Chondrocyte (in vitro differentiated cells): Measurements from ENCODE around the gene RERE. TPM values are rescaled to one million over a fixed set of nuclear protein-coding genes. Genes with fewer than 3 reads are reported as not detected.

Experiments used
- DNase-seq: peaks from one replicate; pipeline ENCODE4 v3.0.0; 2021; ENCODE audit warnings: mixed read lengths, low spot score
- H3K27ac Mint-ChIP-seq: one replicate; pipeline ENCODE4 v1.8.0; 2021; ENCODE audit warnings: mild to moderate bottlenecking, moderate library complexity, mixed read lengths; ENCODE audit not compliant: unreplicated experiment
- H3K27me3 Mint-ChIP-seq: 2 replicates; pipeline ENCODE4 v1.8.0; 2021; ENCODE audit warnings: low read depth, mixed read lengths
- H3K36me3 Mint-ChIP-seq: 2 replicates; pipeline ENCODE4 v1.8.0; 2021; ENCODE audit warnings: low read depth, mixed read lengths
- H3K4me1 Mint-ChIP-seq: 2 replicates; pipeline ENCODE4 v1.8.0; 2021; ENCODE audit warnings: low read depth, mild to moderate bottlenecking, mixed read lengths
- H3K4me3 Mint-ChIP-seq: one replicate; pipeline ENCODE4 v1.8.0; 2021; ENCODE audit warnings: mild to moderate bottlenecking, moderate library complexity, mixed read lengths; ENCODE audit not compliant: unreplicated experiment
- H3K9me3 Mint-ChIP-seq: 2 replicates; pipeline ENCODE4 v1.8.0; 2021; ENCODE audit warnings: low read depth, mixed read lengths
- total RNA-seq: library from RNA; stranded (reverse); gene quantifications from 3 replicates; pipeline ENCODE4 v1.2.1, GENCODE V29; 2021
- TF ChIP-seq, protein P1 (sequence below): fragments of 200-600 bp; sonication (generic); IDR thresholded peaks from 2 replicates; pipeline ENCODE4 v1.5.0; 2021; ENCODE audit warnings: antibody characterized with exemption, mild to moderate bottlenecking, moderate library complexity

The RERE gene
- total RNA-seq, 1 donor from 2014 or later, result 64.9 TPM

DNA sequence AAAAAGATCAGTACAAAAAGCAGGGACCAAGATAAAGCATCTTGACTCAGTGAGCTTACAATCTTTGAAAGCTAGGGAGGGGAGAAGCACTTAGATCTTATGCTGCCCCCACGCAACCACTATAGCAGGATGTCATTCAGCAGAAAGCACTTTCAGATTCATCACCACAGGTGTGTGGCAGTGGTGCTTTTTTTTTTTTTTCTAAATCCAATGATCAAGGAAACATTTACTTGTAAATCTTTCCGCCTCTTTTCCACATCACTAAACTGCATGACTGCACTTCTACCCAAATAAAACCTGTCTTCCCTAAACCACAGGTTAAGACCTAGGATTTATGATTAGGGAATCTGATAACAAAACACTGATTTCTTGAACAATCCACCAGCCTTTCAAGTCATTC is 344.8 kb downstream of the RERE start:
- H3K27ac Mint-ChIP-seq, result no peak overlapping the region
- H3K36me3 Mint-ChIP-seq, result no peaks in the 10 kb centered on the region
- no peak overlapping the region for H3K4me3 Mint-ChIP-seq
- DNase-seq, result no peak
- peaks cover 17% of the 10 kb centered on the region for H3K4me1 Mint-ChIP-seq
- TF ChIP-seq, protein P1, sequence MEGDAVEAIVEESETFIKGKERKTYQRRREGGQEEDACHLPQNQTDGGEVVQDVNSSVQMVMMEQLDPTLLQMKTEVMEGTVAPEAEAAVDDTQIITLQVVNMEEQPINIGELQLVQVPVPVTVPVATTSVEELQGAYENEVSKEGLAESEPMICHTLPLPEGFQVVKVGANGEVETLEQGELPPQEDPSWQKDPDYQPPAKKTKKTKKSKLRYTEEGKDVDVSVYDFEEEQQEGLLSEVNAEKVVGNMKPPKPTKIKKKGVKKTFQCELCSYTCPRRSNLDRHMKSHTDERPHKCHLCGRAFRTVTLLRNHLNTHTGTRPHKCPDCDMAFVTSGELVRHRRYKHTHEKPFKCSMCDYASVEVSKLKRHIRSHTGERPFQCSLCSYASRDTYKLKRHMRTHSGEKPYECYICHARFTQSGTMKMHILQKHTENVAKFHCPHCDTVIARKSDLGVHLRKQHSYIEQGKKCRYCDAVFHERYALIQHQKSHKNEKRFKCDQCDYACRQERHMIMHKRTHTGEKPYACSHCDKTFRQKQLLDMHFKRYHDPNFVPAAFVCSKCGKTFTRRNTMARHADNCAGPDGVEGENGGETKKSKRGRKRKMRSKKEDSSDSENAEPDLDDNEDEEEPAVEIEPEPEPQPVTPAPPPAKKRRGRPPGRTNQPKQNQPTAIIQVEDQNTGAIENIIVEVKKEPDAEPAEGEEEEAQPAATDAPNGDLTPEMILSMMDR, result no peak
- no peaks in the 10 kb centered on the region for H3K27me3 Mint-ChIP-seq
- H3K9me3 Mint-ChIP-seq, result no peaks in the 10 kb centered on the region

DNA sequence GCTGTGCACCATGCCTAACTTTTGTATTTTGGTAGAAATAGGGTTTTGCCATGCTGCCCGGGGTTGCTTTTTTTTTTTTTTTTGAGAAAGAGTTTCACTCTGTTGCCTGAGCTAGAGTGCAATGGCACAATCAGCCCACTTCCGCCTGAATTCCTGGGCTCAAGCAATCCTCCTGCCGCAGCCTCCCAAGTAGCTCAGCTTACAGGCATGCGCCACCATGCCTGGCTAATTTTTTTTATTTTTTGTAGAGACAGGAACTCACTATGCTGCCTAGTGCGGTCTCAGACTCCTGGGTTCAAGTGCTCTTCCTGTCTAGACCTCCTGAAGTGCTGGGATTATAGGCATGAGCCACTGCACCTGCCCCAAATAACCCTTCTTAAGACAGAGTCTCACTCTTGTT is 346.0 kb downstream of the RERE start:
- no peaks in the 10 kb centered on the region for H3K36me3 Mint-ChIP-seq
- no peak overlapping the region for H3K4me3 Mint-ChIP-seq
- DNase-seq, result no peak
- peaks cover 12% of the 10 kb centered on the region for H3K4me1 Mint-ChIP-seq
- TF ChIP-seq, protein P1, result no peak
- H3K9me3 Mint-ChIP-seq, result no peaks in the 10 kb centered on the region
- no peak overlapping the region for H3K27ac Mint-ChIP-seq
- no peaks in the 10 kb centered on the region for H3K27me3 Mint-ChIP-seq

DNA sequence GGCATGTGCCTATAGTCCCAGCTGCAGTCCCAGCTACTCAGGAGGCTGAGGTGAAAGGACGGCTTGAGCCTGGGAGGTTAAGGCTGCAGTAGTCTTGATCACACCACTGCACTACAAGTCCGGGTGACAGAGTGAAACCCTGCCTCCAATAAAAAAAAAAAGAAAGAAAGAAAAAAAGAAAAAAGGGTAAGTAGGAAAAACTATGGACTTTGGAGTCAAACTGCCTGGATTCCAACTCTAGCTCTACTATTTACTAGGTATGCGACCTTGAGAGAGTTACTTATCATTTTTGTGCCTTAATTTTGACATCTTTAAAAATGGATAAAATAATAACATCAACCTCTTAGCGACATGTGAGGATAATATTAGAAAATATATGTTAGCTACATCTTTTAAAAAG is 348.7 kb downstream of the RERE start:
- Mint-ChIP-seq H3K9me3 (no peaks in the 10 kb centered on the region), H3K4me1 (peaks cover 30% of the 10 kb centered on the region), H3K36me3 (peaks cover 2% of the 10 kb centered on the region), H3K27ac (no peak overlapping the region), H3K27me3 (no peaks in the 10 kb centered on the region), H3K4me3 (no peak overlapping the region)
- TF ChIP-seq, protein P1, result no peak
- no peak for DNase-seq

DNA sequence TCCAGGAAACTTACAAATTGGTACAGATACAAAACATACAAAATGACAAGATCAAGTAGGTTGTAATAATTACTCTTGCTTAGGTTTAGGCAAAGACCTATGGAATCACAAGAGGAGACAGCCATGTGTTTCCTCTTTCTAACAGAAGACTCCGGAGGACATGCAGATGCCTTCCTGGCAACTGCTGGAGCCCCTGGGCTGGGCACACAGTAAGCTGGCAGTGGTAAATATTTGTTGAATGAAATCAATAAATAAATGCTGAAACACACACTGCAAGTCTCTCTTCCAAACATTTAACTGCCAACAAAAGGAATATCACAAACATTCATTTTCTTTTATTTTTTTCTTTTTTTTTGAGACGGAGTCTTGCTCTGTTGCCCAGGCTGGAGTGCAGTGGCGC is 350.1 kb downstream of the RERE start:
- Mint-ChIP-seq H3K27ac (no peak overlapping the region), H3K4me1 (peaks cover 45% of the 10 kb centered on the region), H3K9me3 (no peaks in the 10 kb centered on the region), H3K27me3 (no peaks in the 10 kb centered on the region), H3K4me3 (no peak overlapping the region), H3K36me3 (peaks cover 2% of the 10 kb centered on the region)
- TF ChIP-seq, protein P1, result no peak
- DNase-seq, result no peak

DNA sequence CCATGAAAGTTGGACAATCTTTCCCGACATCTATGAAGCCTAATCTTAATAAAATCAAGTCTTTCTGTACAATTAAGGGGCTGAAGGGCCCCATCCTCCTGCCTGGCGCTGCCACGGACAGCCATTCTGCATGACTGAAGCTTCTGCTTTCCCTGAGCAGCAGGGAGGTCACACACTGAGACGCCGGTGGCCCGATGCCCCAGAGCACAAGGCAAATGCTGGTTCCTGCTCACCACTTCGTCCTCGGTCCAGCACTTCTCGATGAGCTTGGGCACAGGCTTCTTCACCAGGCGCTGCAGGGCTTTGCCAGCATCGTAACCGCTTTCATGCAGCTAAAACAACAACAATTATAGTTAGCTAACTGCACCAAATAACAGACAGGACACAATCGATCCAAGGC is 351.7 kb downstream of the RERE start:
- peaks cover 54% of the 10 kb centered on the region for H3K4me1 Mint-ChIP-seq

More for the DNA sequence above, 351.7 kb downstream of the RERE start:
- TF ChIP-seq, protein P1, result no peak
- no peaks in the 10 kb centered on the region for H3K27me3 Mint-ChIP-seq
- H3K4me3 Mint-ChIP-seq, result no peak overlapping the region
- no peak for DNase-seq
- H3K36me3 Mint-ChIP-seq, result peaks cover 2% of the 10 kb centered on the region
- H3K9me3 Mint-ChIP-seq, result no peaks in the 10 kb centered on the region
- peak overlapping the region; percentile 59 for H3K27ac Mint-ChIP-seq
